ENCODE data around the gene TOX3.

TOX3 gene

GRCh38 chr16:52446080-52446479, 100.9 kb downstream of the TOX3 start:
- H3K27ac ChIP-seq: no peak overlapping the region
- TF ChIP-seq, protein P1, sequence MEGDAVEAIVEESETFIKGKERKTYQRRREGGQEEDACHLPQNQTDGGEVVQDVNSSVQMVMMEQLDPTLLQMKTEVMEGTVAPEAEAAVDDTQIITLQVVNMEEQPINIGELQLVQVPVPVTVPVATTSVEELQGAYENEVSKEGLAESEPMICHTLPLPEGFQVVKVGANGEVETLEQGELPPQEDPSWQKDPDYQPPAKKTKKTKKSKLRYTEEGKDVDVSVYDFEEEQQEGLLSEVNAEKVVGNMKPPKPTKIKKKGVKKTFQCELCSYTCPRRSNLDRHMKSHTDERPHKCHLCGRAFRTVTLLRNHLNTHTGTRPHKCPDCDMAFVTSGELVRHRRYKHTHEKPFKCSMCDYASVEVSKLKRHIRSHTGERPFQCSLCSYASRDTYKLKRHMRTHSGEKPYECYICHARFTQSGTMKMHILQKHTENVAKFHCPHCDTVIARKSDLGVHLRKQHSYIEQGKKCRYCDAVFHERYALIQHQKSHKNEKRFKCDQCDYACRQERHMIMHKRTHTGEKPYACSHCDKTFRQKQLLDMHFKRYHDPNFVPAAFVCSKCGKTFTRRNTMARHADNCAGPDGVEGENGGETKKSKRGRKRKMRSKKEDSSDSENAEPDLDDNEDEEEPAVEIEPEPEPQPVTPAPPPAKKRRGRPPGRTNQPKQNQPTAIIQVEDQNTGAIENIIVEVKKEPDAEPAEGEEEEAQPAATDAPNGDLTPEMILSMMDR (conservative IDR thresholded peaks at IDR 0.05): no peak

GRCh38 chr16:52441886-52442285, 105.1 kb downstream of the TOX3 start:
- H3K27ac ChIP-seq: no peak overlapping the region
- TF ChIP-seq, protein P1 (conservative IDR thresholded peaks at IDR 0.05): no peak

DNA sequence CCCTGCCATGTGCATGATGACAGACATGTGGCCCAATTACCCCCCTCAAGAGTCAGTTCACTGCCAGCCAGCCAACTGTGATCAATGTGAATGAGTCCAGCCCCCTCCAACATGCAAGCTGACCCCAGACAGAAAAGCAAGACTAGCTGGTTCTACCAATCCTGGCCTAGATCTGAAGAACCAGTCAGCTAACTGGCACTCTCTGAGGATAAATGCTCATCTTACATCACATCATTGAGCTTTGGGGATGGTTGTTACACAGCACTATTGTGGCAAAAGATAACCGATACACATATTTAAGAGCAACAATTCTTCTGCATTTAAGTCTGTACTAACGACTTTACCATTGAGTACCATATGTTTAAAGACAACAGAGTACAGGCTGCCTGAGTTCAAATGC, 106.7 kb downstream of the TOX3 start:
- H3K27ac ChIP-seq: no peak overlapping the region
- TF ChIP-seq, protein P1 (conservative IDR thresholded peaks at IDR 0.05): no peak

DNA sequence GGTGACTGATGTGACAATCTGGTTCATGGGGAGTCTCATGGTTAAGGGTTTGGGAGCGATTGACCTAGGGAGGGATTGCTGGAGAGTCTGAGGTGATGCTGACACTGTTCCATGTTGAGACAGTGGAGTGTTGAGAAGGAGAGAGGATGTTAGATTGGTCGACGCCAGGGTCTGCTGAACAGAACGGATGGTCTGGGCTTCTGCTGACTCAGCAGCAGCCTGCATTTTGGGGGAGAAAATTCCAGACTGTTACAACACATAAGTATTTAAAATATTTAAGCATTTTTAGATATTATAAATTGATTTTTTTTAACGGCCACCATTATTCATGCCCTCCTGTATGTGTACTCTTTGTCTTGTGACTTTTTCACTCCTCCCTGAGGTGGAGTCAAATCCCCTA, 107.2 kb downstream of the TOX3 start:
- TF ChIP-seq, protein P1 (conservative IDR thresholded peaks at IDR 0.05): no peak
- no peak overlapping the region for H3K27ac ChIP-seq

GRCh38 chr16:52439171-52439701, 107.7 kb downstream of the TOX3 start:
- TF ChIP-seq, protein P1 (conservative IDR thresholded peaks at IDR 0.05): no peak
- H3K27ac ChIP-seq: no peak overlapping the region

GRCh38 chr16:52437277-52437670, 109.7 kb downstream of the TOX3 start:
- no peak overlapping the region for H3K27ac ChIP-seq
- TF ChIP-seq, protein P1 (conservative IDR thresholded peaks at IDR 0.05): no peak

GRCh38 chr16:52436339-52437276, 110.3 kb downstream of the TOX3 start:
- H3K27ac ChIP-seq: no peak overlapping the region
- TF ChIP-seq, protein P1 (conservative IDR thresholded peaks at IDR 0.05): no peak

Data from VCaP (cell line).